ES-I3 (cell line): Measurements from ENCODE around the gene AMOTL1.

Experiments used
- H3K36me3 ChIP-seq: 2 replicates; pipeline ENCODE4 v1.6.1; 2013; ENCODE audit warnings: mild to moderate bottlenecking, low read length, control low read depth, moderate library complexity; ENCODE audit not compliant: insufficient read depth
- H3K4me1 ChIP-seq: 2 replicates; pipeline ENCODE4 v1.6.1; 2013; ENCODE audit warnings: mild to moderate bottlenecking, control low read depth, low read length; ENCODE audit not compliant: insufficient read depth
- H3K9ac ChIP-seq: 2 replicates; pipeline ENCODE4 v1.6.1; 2013; ENCODE audit warnings: low read depth, mild to moderate bottlenecking, low read length, moderate library complexity
- H3K9me3 ChIP-seq: 2 replicates; pipeline ENCODE4 v1.6.1; 2013; ENCODE audit warnings: mild to moderate bottlenecking, low read length, moderate library complexity; ENCODE audit not compliant: control insufficient read depth, insufficient read depth

AMOTL1 gene

GRCh38 chr11:94815705-94816344 lies 47.7 kb downstream of the AMOTL1 start:
- Histone ChIP-seq H3K4me1 (0 out of 2 replicates have a peak, but pooled peaks cover 3% of the 10 kb centered on the region), H3K9ac (no peak overlapping the region), H3K9me3 (peaks cover 31% of the 10 kb centered on the region), H3K36me3 (peaks cover 36% of the 10 kb centered on the region)

- peaks cover 48% of the 10 kb centered on the region for H3K36me3 ChIP-seq
Measured at GRCh38 chr11:94820480-94820879, 52.3 kb downstream of the AMOTL1 start.

GRCh38 chr11:94821439-94821838 lies 53.3 kb downstream of the AMOTL1 start:
- Histone ChIP-seq H3K36me3 (peaks cover 44% of the 10 kb centered on the region), H3K9ac (no peak overlapping the region), H3K9me3 (peaks cover 13% of the 10 kb centered on the region), H3K4me1 (no peaks in the 10 kb centered on the region)

More at GRCh38 chr11:94820480-94820879, 52.3 kb downstream of the AMOTL1 start:
- Histone ChIP-seq H3K9me3 (peaks cover 22% of the 10 kb centered on the region), H3K4me1 (no peaks in the 10 kb centered on the region), H3K9ac (no peak overlapping the region)

GRCh38 chr11:94822080-94822479 lies 53.9 kb downstream of the AMOTL1 start:
- Histone ChIP-seq H3K9me3 (peaks cover 7% of the 10 kb centered on the region), H3K4me1 (no peaks in the 10 kb centered on the region), H3K9ac (no peak overlapping the region), H3K36me3 (peaks cover 45% of the 10 kb centered on the region)

- Histone ChIP-seq H3K36me3 (peaks cover 51% of the 10 kb centered on the region), H3K4me1 (no peaks in the 10 kb centered on the region)
Measured at GRCh38 chr11:94823102-94823732, 55.1 kb downstream of the AMOTL1 start.

GRCh38 chr11:94825031-94825430 lies 56.9 kb downstream of the AMOTL1 start:
- H3K9ac ChIP-seq, result no peak overlapping the region
- H3K9me3 ChIP-seq, result no peaks in the 10 kb centered on the region
- peaks cover 63% of the 10 kb centered on the region for H3K36me3 ChIP-seq
- H3K4me1 ChIP-seq, result no peaks in the 10 kb centered on the region

More at GRCh38 chr11:94823102-94823732, 55.1 kb downstream of the AMOTL1 start:
- Histone ChIP-seq H3K9me3 (no peaks in the 10 kb centered on the region), H3K9ac (no peak overlapping the region)

GRCh38 chr11:94825481-94825880 lies 57.3 kb downstream of the AMOTL1 start:
- Histone ChIP-seq H3K4me1 (no peaks in the 10 kb centered on the region), H3K36me3 (peaks cover 62% of the 10 kb centered on the region), H3K9ac (no peak overlapping the region), H3K9me3 (no peaks in the 10 kb centered on the region)

GRCh38 chr11:94826415-94826814 lies 58.3 kb downstream of the AMOTL1 start:
- H3K9ac ChIP-seq, result no peak overlapping the region
- H3K4me1 ChIP-seq, result no peaks in the 10 kb centered on the region
- H3K36me3 ChIP-seq, result peaks cover 65% of the 10 kb centered on the region
- no peaks in the 10 kb centered on the region for H3K9me3 ChIP-seq

GRCh38 chr11:94828088-94828487 lies 59.9 kb downstream of the AMOTL1 start:
- Histone ChIP-seq H3K36me3 (peaks cover 58% of the 10 kb centered on the region), H3K9ac (no peak overlapping the region), H3K9me3 (no peaks in the 10 kb centered on the region), H3K4me1 (no peaks in the 10 kb centered on the region)

GRCh38 chr11:94830722-94831510 lies 62.8 kb downstream of the AMOTL1 start:
- Histone ChIP-seq H3K9me3 (no peaks in the 10 kb centered on the region), H3K36me3 (peaks cover 47% of the 10 kb centered on the region), H3K9ac (no peak overlapping the region), H3K4me1 (no peaks in the 10 kb centered on the region)

GRCh38 chr11:94831529-94831928 lies 63.4 kb downstream of the AMOTL1 start:
- Histone ChIP-seq H3K36me3 (peaks cover 47% of the 10 kb centered on the region), H3K9me3 (no peaks in the 10 kb centered on the region), H3K9ac (no peak overlapping the region), H3K4me1 (no peaks in the 10 kb centered on the region)

GRCh38 chr11:94832604-94833235 lies 64.6 kb downstream of the AMOTL1 start:
- no peaks in the 10 kb centered on the region for H3K9me3 ChIP-seq
- H3K9ac ChIP-seq, result no peak overlapping the region
- H3K4me1 ChIP-seq, result no peaks in the 10 kb centered on the region
- H3K36me3 ChIP-seq, result peaks cover 49% of the 10 kb centered on the region

- Histone ChIP-seq H3K4me1 (no peaks in the 10 kb centered on the region), H3K9me3 (no peaks in the 10 kb centered on the region), H3K9ac (no peak overlapping the region), H3K36me3 (peaks cover 29% of the 10 kb centered on the region)
Measured at GRCh38 chr11:94834911-94835593, 66.9 kb downstream of the AMOTL1 start.

- Histone ChIP-seq H3K9ac (no peak overlapping the region), H3K4me1 (no peaks in the 10 kb centered on the region), H3K9me3 (no peaks in the 10 kb centered on the region), H3K36me3 (peaks cover 28% of the 10 kb centered on the region)
Measured at GRCh38 chr11:94835594-94835927, 67.4 kb downstream of the AMOTL1 start.
